Esophagus (tissue), 2 donors: ENCODE results near the gene ICAM1. TPM values are rescaled to one million over a fixed set of nuclear protein-coding genes. Genes with fewer than 3 reads are reported as not detected.

Experiments used
- H3K27ac ChIP-seq, 2 donors: one replicate each; pipeline ENCODE4 v1.5.1; 2013; ENCODE audit warnings: low read depth in 2 of 2, mild to moderate bottlenecking in 2 of 2, inconsistent platforms in 1 of 2, low read length in 1 of 2, moderate library complexity in 1 of 2
- H3K27me3 ChIP-seq, 2 donors: one replicate each; pipeline ENCODE4 v1.6.1; 2013; ENCODE audit warnings: low read length in 2 of 2, control low read depth in 1 of 2, mild to moderate bottlenecking in 1 of 2; ENCODE audit not compliant: insufficient read depth in 2 of 2, control insufficient read depth in 1 of 2
- H3K36me3 ChIP-seq, 2 donors: one replicate each; pipeline ENCODE4 v1.6.1; 2013; ENCODE audit warnings: low read length in 1 of 2; ENCODE audit not compliant: control insufficient read depth in 2 of 2, insufficient read depth in 2 of 2
- H3K4me1 ChIP-seq, 2 donors: one replicate each; pipeline ENCODE4 v1.6.1; 2013; ENCODE audit warnings: low read length in 1 of 2; ENCODE audit not compliant: control insufficient read depth in 2 of 2, insufficient read depth in 2 of 2
- H3K4me3 ChIP-seq, 2 donors: one replicate each; pipeline ENCODE4 v1.5.1; 2013; ENCODE audit warnings: low read length in 2 of 2, mild to moderate bottlenecking in 2 of 2, low read depth in 1 of 2, moderate library complexity in 1 of 2
- H3K9me3 ChIP-seq, 2 donors: one replicate each; pipeline ENCODE4 v1.6.1; 2013; ENCODE audit warnings: mild to moderate bottlenecking in 2 of 2, low read depth in 1 of 2, low read length in 1 of 2, moderate library complexity in 1 of 2; ENCODE audit not compliant: control insufficient read depth in 2 of 2, insufficient read depth in 1 of 2
- WGBS, 2 donors: extraction: QIAGEN DNeasy Blood & Tissue Kit; methylation state at CpG; one replicate each; pipeline ENCODE4 v1.1.7; 2013; 5-methylcytosine and 5-hydroxymethylcytosine counted together
- polyA plus RNA-seq, 2 donors: library from polyadenylated mRNA; stranded (reverse); fragments of 200-250 nt; gene quantifications; one replicate each; pipeline ENCODE4 v1.2.3, GENCODE V29; 2013
- donor health status: healthy with polysubstance abuse.
- donor health status: Bipolar disorder and iron deficiency.

ICAM1 gene, protein sequence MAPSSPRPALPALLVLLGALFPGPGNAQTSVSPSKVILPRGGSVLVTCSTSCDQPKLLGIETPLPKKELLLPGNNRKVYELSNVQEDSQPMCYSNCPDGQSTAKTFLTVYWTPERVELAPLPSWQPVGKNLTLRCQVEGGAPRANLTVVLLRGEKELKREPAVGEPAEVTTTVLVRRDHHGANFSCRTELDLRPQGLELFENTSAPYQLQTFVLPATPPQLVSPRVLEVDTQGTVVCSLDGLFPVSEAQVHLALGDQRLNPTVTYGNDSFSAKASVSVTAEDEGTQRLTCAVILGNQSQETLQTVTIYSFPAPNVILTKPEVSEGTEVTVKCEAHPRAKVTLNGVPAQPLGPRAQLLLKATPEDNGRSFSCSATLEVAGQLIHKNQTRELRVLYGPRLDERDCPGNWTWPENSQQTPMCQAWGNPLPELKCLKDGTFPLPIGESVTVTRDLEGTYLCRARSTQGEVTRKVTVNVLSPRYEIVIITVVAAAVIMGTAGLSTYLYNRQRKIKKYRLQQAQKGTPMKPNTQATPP
- polyA plus RNA-seq: 1 to 10 TPM; 4.8 to 8.8 TPM

DNA sequence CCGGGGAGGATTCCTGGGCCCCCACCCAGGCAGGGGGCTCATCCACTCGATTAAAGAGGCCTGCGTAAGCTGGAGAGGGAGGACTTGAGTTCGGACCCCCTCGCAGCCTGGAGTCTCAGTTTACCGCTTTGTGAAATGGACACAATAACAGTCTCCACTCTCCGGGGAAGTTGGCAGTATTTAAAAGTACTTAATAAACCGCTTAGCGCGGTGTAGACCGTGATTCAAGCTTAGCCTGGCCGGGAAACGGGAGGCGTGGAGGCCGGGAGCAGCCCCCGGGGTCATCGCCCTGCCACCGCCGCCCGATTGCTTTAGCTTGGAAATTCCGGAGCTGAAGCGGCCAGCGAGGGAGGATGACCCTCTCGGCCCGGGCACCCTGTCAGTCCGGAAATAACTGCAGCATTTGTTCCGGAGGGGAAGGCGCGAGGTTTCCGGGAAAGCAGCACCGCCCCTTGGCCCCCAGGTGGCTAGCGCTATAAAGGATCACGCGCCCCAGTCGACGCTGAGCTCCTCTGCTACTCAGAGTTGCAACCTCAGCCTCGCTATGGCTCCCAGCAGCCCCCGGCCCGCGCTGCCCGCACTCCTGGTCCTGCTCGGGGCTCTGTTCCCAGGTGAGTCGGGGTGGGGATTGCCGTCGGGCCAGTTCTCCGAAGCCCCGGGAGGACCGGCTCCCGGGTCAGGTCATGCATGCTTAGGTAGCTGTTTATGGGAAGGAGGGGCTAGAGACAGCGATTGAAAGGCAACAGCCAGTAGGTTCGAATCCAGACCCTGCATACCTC lies at the start of gene ICAM1:
ICAM1 (plus strand) TSS at position 505 of the 779 bp plus-strand sequence; CDS start at position 545, 40 bp downstream.
- Histone ChIP-seq H3K9me3 (no peaks in the 10 kb centered on the region), H3K4me1 (peaks cover 5 to 7% of the 10 kb centered on the region in 2 donors), H3K27me3 (no peaks in the 10 kb centered on the region), H3K4me3 (peak within 1 kb of the TSS; percentile 46 to 51), H3K36me3 (no peaks in the 10 kb centered on the region), H3K27ac (peak within 1 kb of the TSS; percentile 73 to 86)
- 2 to 3% methylated on average over 51 of the region's 51 CpGs for WGBS, 2 donors

GRCh38 chr19:10222201-10222890 lies 48.6 kb upstream of the ICAM1 start:
- Histone ChIP-seq H3K27ac (no peak overlapping the region), H3K27me3 (no peaks in the 10 kb centered on the region), H3K9me3 (no peaks in the 10 kb centered on the region), H3K36me3 (peaks cover 0 to 5% of the 10 kb centered on the region in 2 donors), H3K4me3 (no peak overlapping the region), H3K4me1 (no peaks in the 10 kb centered on the region)
- 81 to 84% methylated on average over 14 of the region's 14 CpGs for WGBS, 2 donors

DNA sequence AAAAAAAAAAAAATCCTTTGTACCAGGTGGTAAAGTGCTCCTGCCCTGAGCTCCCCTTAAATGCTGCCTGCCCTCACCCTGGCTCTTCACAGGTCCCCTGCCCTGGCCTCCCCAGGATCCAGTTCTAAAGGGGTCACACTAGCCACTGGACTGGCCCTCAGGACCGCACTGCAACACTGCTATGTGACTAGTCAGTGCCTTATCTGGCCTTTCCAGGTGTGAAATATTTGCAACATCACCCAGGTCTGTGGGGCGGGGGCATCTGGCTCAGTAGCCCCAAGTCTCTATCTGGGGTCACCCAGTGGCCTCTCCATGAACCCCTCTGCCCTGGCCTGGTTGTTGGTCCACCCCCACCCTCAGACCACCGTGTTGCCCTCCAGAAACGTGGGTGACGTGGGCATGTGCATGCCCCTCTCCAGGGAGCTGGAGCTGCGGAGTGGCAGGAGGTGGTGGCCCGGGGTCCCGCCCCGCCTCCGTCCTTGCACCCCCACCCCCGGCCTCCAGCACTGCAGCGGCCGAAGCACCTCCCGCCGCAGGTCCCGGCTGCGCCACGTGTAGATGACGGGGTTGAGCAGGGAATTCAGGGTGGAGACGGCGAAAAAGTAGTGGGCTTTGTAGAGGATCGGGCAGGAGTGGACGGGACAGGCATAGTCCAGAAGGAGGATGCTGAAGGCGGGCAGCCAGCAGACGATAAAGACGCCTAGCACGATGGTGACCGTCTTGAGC lies 47.3 kb upstream of the ICAM1 start:
- Histone ChIP-seq H3K9me3 (no peaks in the 10 kb centered on the region), H3K27ac (no peak overlapping the region), H3K4me3 (no peak overlapping the region), H3K4me1 (no peaks in the 10 kb centered on the region), H3K27me3 (no peaks in the 10 kb centered on the region), H3K36me3 (peaks cover 0 to 5% of the 10 kb centered on the region in 2 donors)
- WGBS, 2 donors: 96% methylated on average over 28 of the region's 28 CpGs

DNA sequence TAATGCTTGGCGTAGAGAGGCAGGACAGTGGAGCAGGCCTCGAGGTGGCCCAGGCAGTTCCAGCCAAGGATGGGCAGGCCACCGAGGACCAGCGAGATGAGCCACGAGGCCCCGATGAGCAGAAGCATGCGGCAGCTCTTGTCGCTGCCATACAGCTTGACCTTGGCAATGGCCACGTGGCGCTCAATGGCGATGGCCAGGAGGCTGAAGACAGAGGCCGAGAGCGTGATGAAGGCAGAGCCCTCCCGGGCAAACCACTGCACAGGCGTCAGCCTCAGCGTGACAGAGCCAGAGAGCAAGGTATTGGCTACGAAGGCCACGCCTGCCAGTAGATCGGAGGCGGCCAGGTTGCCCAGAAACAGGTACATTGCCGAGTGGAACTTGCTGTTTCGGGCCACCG lies 46.6 kb upstream of the ICAM1 start:
- 94 to 96% methylated on average over 23 of the region's 23 CpGs for WGBS, 2 donors
- H3K27me3 ChIP-seq: no peaks in the 10 kb centered on the region
- no peak overlapping the region for H3K4me3 ChIP-seq
- no peak overlapping the region for H3K27ac ChIP-seq
- peaks cover 0 to 5% of the 10 kb centered on the region in 2 donors for H3K36me3 ChIP-seq
- H3K4me1 ChIP-seq: no peaks in the 10 kb centered on the region
- no peaks in the 10 kb centered on the region for H3K9me3 ChIP-seq

DNA sequence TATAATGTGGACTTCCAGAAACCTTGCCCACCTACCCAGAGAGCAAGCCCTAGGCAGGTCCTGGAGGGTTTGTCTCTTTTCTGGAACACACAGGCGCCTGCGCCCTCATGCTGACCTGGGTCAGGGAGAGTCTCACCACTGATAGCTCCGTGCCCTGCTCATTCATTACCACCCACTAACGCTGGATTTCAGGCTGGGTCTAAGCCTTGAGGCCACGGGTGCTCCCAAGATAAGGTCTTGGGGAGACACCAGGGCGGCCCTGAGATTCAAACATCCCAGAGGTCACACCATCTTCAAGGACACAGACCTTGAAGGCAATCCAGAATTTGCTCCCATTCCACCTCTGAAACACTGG lies 44.9 kb upstream of the ICAM1 start:
- Histone ChIP-seq H3K36me3 (peaks cover 0 to 5% of the 10 kb centered on the region in 2 donors), H3K27me3 (no peaks in the 10 kb centered on the region), H3K4me3 (no peak overlapping the region), H3K4me1 (no peaks in the 10 kb centered on the region), H3K27ac (peak overlapping the region; percentile 19 to 56), H3K9me3 (no peaks in the 10 kb centered on the region)
- 76 to 84% methylated on average over 6 of the region's 6 CpGs for WGBS, 2 donors

DNA sequence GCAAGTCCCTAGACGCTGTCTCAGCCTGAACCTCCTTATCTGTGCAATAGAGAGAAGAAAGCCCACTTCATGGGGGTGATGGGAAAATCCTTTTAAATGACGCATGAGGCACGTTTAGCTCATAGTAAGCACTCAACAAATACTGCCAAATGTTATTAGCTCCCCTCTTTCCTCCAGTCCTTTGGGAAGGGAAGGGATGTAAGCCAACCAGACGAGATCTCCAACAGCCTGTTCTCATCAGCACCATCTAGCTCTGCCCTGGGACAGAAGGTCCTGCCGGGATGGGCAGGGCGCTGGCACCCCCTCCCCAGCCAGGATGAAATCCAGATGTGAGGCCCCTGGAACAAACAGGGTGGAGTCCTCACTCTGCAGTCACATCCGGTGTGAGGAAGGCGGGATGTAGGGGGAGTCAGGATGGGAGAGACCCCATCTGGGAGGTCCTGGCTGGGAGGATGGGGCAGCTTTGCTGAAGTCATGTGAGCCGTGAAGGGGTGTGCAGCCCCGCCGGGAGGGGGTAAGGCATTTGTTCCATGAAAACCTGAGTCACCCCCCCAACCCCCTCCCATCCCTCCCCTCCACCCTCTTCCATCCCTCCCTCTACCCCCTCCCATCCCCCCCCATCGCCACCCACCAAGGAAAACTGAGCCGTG lies 44.4 kb upstream of the ICAM1 start:
- Histone ChIP-seq H3K4me1 (no peaks in the 10 kb centered on the region), H3K36me3 (peaks cover 0 to 5% of the 10 kb centered on the region in 2 donors), H3K27ac (peak overlapping the region in 1 of 2 donors; percentile 56), H3K9me3 (no peaks in the 10 kb centered on the region), H3K27me3 (no peaks in the 10 kb centered on the region), H3K4me3 (no peak overlapping the region)
- WGBS, 2 donors: 43 to 59% methylated on average over 12 to 13 of the region's 13 CpGs

- Histone ChIP-seq H3K27ac (peak overlapping the region; percentile 34 to 46), H3K9me3 (no peaks in the 10 kb centered on the region), H3K36me3 (peaks cover 0 to 5% of the 10 kb centered on the region in 2 donors), H3K27me3 (no peaks in the 10 kb centered on the region), H3K4me3 (no peak overlapping the region), H3K4me1 (no peaks in the 10 kb centered on the region)
- 61 to 69% methylated on average over 28 of the region's 28 CpGs for WGBS, 2 donors
These were observed 43.6 kb upstream of the ICAM1 start for GRCh38 chr19:10227026-10227971.

GRCh38 chr19:10228393-10228792 lies 42.5 kb upstream of the ICAM1 start:
- WGBS, 2 donors: 82 to 85% methylated on average over 5 of the region's 5 CpGs
- Histone ChIP-seq H3K27me3 (no peaks in the 10 kb centered on the region), H3K4me1 (no peaks in the 10 kb centered on the region), H3K36me3 (peaks cover 0 to 5% of the 10 kb centered on the region in 2 donors), H3K4me3 (no peak overlapping the region), H3K9me3 (no peaks in the 10 kb centered on the region), H3K27ac (peak overlapping the region; percentile 17 to 48)
